ENCODE measurements around the gene ABHD12. TPM values are rescaled to one million over a fixed set of nuclear protein-coding genes. Genes with fewer than 3 reads are reported as not detected.

Gene ABHD12
- total and polyA plus RNA-seq, 10 of the 15 experiments (the other 5 are each of a cell fraction or from before 2014, with no cell fraction given), result 1.5 to 61.8 (median 26.7) TPM

GRCh38 chr20:25259788-25260254 is 130.8 kb downstream of the ABHD12 start:
- Histone ChIP-seq H3K9me3 (replicated peaks; ENCODE audit: control insufficient read depth, insufficient read depth, low read length) (no peaks in the 10 kb centered on the region), H3K79me2 (ENCODE audit: control insufficient read depth, insufficient read depth, low read length) (no peaks in the 10 kb centered on the region), H3K4me1 (ENCODE audit: control insufficient read depth, insufficient read depth, low read length) (peaks cover 4% of the 10 kb centered on the region; the same call in 1 of the 2 replicates), H4K20me1 (ENCODE audit: control insufficient read depth, insufficient read depth) (no peaks in the 10 kb centered on the region), H3K4me2 (ENCODE audit: control insufficient read depth, insufficient read depth) (no peak overlapping the region), H3K4me3 (no peak overlapping the region), H3K9ac (ENCODE audit: control insufficient read depth, insufficient read depth, low read length) (no peak overlapping the region), H3K27me3 (replicated peaks in 1 of 2; ENCODE audit: control insufficient read depth in 2 of 2, insufficient read depth in 2 of 2, low read length in 1 of 2) (no peaks in the 10 kb centered on the region), H3K27ac (ENCODE audit: control insufficient read depth, insufficient read depth) (no peak overlapping the region), H3K36me3 (ENCODE audit: control insufficient read depth in 2 of 2, insufficient read depth in 2 of 2, low read length in 1 of 2) (peaks cover 2 to 5% of the 10 kb centered on the region in 2 experiments; a peak in 3 of 4 replicates), H2AFZ (ENCODE audit: control insufficient read depth, low read depth, low read length) (no peak overlapping the region)
- in situ Hi-C loops (cut with MboI) (loop anchor here (25.0 kb wide), 1 partner anchor 1898 kb away; the partner anchor contains the start of genes GZF1 and NXT1), intact Hi-C loops (cut with micrococcal nuclease; ENCODE audit: unreplicated experiment) (loop anchor here (10.0 kb wide), 1 partner anchor 55 kb away; no protein-coding TSS in a partner anchor)
- CTCF ChIA-PET, result no interaction called here
- no peak for TF ChIP-seq YY1 (IDR thresholded peaks at IDR 0.05; ENCODE audit: low read depth, low read length)
- TF ChIP-seq MLLT1 (IDR thresholded peaks at IDR 0.05), result no peak
- no peak for TF ChIP-seq POLR2AphosphoS2 (IDR thresholded peaks at IDR 0.05; ENCODE audit: low read depth, low read length)
- TF ChIP-seq CBX3 (IDR thresholded peaks at IDR 0.05; ENCODE audit: borderline replicate concordance, low read depth), result no peak
- TF ChIP-seq FOS (IDR thresholded peaks at IDR 0.05; ENCODE audit: borderline replicate concordance, extremely low read depth, insufficient read length), result no peak
- TF ChIP-seq SREBF1 (IDR thresholded peaks at IDR 0.05; ENCODE audit: low read length), result no peak
- no peak for TF ChIP-seq ZNF687 (IDR thresholded peaks at IDR 0.05)
- TF ChIP-seq E4F1 (IDR thresholded peaks at IDR 0.05; ENCODE audit: borderline replicate concordance, partially characterized antibody), result no peak
- TF ChIP-seq BHLHE40 (IDR thresholded peaks at IDR 0.05; ENCODE audit: borderline replicate concordance in 1 of 2, low read depth in 2 of 2, low read length in 1 of 2), result no peak
- no peak for TF ChIP-seq CHD2 (IDR thresholded peaks at IDR 0.05; ENCODE audit: borderline replicate concordance, low read depth, low read length)
- FAIRE-seq (no peak), ATAC-seq (no peak), DNase-seq (ENCODE audit: low read depth, low spot score) (no peak)
- POLR2A ChIA-PET, result interaction anchor here (0.7 kb wide), 1 partner anchor 12 kb away, joined by 3 read pairs; the partner anchor contains the start of gene PYGB
- SMC1A ChIA-PET (ENCODE audit: uncharacterized antibody, unreplicated experiment), result no interaction called here
- RAD21 ChIA-PET (ENCODE audit: unreplicated experiment), result no interaction called here
- 96% methylated on average over 9 of the region's 9 CpGs for WGBS (ENCODE audit: insufficient coverage, insufficient replicate concordance, low lambda C conversion rate, missing lambda C conversion rate)
- BruUV-seq (replicated peaks), result no TSS peak
